Measurements from ENCODE around the gene HSF2. TPM values are rescaled to one million over a fixed set of nuclear protein-coding genes. Genes with fewer than 3 reads are reported as not detected.
"Not testable (repeated sequence)": the region's sequence is repeated elsewhere in the genome, so short reads cannot be mapped to it uniquely, and the experiment has no call there.

Gene HSF2
- total and polyA plus RNA-seq, 3 experiments from 2014 or later: 15.5 to 17.6 (median 16.9) TPM

- Histone ChIP-seq H3K27ac (ENCODE audit: low read depth, low read length) (no peak overlapping the region), H3K4me3 (ENCODE audit: low read length) (no peak overlapping the region), H3K4me1 (ENCODE audit: insufficient read depth, low read length) (no peaks in the 10 kb centered on the region), H3K9me3 (ENCODE audit: low read length) (no peaks in the 10 kb centered on the region), H3K27me3 (ENCODE audit: insufficient read depth, low read length, poor library complexity, severe bottlenecking) (no peaks in the 10 kb centered on the region), H3K36me3 (ENCODE audit: insufficient read depth, low read length) (peaks cover 14% of the 10 kb centered on the region)
- Mint-ChIP-seq H3K9me3 (peaks cover 0 to 2% (median 0%) of the 10 kb centered on the region in 5 donors), H3K4me3 (no peak overlapping the region), H3K36me3 (peaks cover 3 to 79% (median 21%) of the 10 kb centered on the region in 3 donors), H3K4me1 (peaks cover 3 to 15% (median 13%) of the 10 kb centered on the region in 3 donors), H3K27me3 (no peaks in the 10 kb centered on the region), H3K27ac (peak overlapping the region in 5 of 8 donors; percentile 10 to 56 (median 36))
- no peak for DNase-seq
- ChIA-PET POLR2A (no interaction called here), CTCF (no interaction called here)
Measured at GRCh38 chr6:122432816-122433215, 33.4 kb downstream of the HSF2 start.

GRCh38 chr6:122438975-122439374 lies 39.5 kb downstream of the HSF2 start:
- H3K36me3 ChIP-seq (ENCODE audit: insufficient read depth, low read length): peaks cover 29% of the 10 kb centered on the region
- no peaks in the 10 kb centered on the region for H3K4me1 ChIP-seq (ENCODE audit: insufficient read depth, low read length)
- ChIA-PET POLR2A (interaction anchor here (1.2 kb wide), 1 partner anchor 11 kb away, joined by 3 read pairs; no protein-coding TSS in a partner anchor), CTCF (no interaction called here)
- Mint-ChIP-seq H3K4me1 (peaks cover 7 to 25% (median 12%) of the 10 kb centered on the region in 3 donors), H3K36me3 (peaks cover 34 to 83% (median 39%) of the 10 kb centered on the region in 3 donors), H3K4me3 (peak overlapping the region in 1 of 7 donors; percentile 58), H3K27me3 (no peaks in the 10 kb centered on the region), H3K27ac (peak overlapping the region in 1 of 8 donors; percentile 69), H3K9me3 (peaks cover 3 to 18% (median 5%) of the 10 kb centered on the region in 5 donors)
- DNase-seq: no peak
- no peak overlapping the region for H3K27ac ChIP-seq (ENCODE audit: low read depth, low read length)
- peaks cover 13% of the 10 kb centered on the region for H3K9me3 ChIP-seq (ENCODE audit: low read length)
- no peak overlapping the region for H3K4me3 ChIP-seq (ENCODE audit: low read length)
- H3K27me3 ChIP-seq (ENCODE audit: insufficient read depth, low read length, poor library complexity, severe bottlenecking): no peaks in the 10 kb centered on the region

- peaks cover 11 to 89% (median 29%) of the 10 kb centered on the region in 3 donors for H3K36me3 Mint-ChIP-seq
- H3K27ac Mint-ChIP-seq: peak overlapping the region in 1 of 8 donors; percentile 33
- H3K27me3 ChIP-seq (ENCODE audit: insufficient read depth, low read length, poor library complexity, severe bottlenecking): no peaks in the 10 kb centered on the region
- H3K4me3 ChIP-seq (ENCODE audit: low read length): no peak overlapping the region
- H3K4me3 Mint-ChIP-seq: no peak overlapping the region
- no peaks in the 10 kb centered on the region for H3K9me3 ChIP-seq (ENCODE audit: low read length)
- peaks cover 15 to 37% (median 31%) of the 10 kb centered on the region in 3 donors for H3K4me1 Mint-ChIP-seq
- ChIA-PET CTCF (no interaction called here), POLR2A (no interaction called here)
- no peaks in the 10 kb centered on the region for H3K27me3 Mint-ChIP-seq
- peaks cover 0 to 5% (median 0%) of the 10 kb centered on the region in 5 donors for H3K9me3 Mint-ChIP-seq
- no peak for DNase-seq
- H3K4me1 ChIP-seq (ENCODE audit: insufficient read depth, low read length): no peaks in the 10 kb centered on the region
- H3K36me3 ChIP-seq (ENCODE audit: insufficient read depth, low read length): peaks cover 59% of the 10 kb centered on the region
- no peak overlapping the region for H3K27ac ChIP-seq (ENCODE audit: low read depth, low read length)
Measured at GRCh38 chr6:122445274-122445673, 45.8 kb downstream of the HSF2 start.

GRCh38 chr6:122449069-122449468 lies 49.6 kb downstream of the HSF2 start:
- Mint-ChIP-seq H3K4me3 (no peak overlapping the region), H3K4me1 (peaks cover 22 to 43% (median 36%) of the 10 kb centered on the region in 3 donors), H3K9me3 (no peaks in the 10 kb centered on the region), H3K27ac (peak overlapping the region in 6 of 8 donors; percentile 5 to 86 (median 35)), H3K36me3 (peaks cover 0 to 88% (median 27%) of the 10 kb centered on the region in 3 donors), H3K27me3 (no peaks in the 10 kb centered on the region)
- no peak overlapping the region for H3K4me3 ChIP-seq (ENCODE audit: low read length)
- no peaks in the 10 kb centered on the region for H3K4me1 ChIP-seq (ENCODE audit: insufficient read depth, low read length)
- DNase-seq: no peak
- H3K27ac ChIP-seq (ENCODE audit: low read depth, low read length): no peak overlapping the region
- H3K27me3 ChIP-seq (ENCODE audit: insufficient read depth, low read length, poor library complexity, severe bottlenecking): no peaks in the 10 kb centered on the region
- peaks cover 79% of the 10 kb centered on the region for H3K36me3 ChIP-seq (ENCODE audit: insufficient read depth, low read length)
- POLR2A ChIA-PET: no interaction called here
- CTCF ChIA-PET: no interaction called here
- H3K9me3 ChIP-seq (ENCODE audit: low read length): no peaks in the 10 kb centered on the region

GRCh38 chr6:122452509-122452908 lies 53.1 kb downstream of the HSF2 start:
- no peaks in the 10 kb centered on the region for H3K9me3 Mint-ChIP-seq
- Histone ChIP-seq H3K4me3 (ENCODE audit: low read length) (no peak overlapping the region), H3K9me3 (ENCODE audit: low read length) (no peaks in the 10 kb centered on the region), H3K4me1 (ENCODE audit: insufficient read depth, low read length) (no peaks in the 10 kb centered on the region), H3K36me3 (ENCODE audit: insufficient read depth, low read length) (peaks cover 68% of the 10 kb centered on the region), H3K27me3 (ENCODE audit: insufficient read depth, low read length, poor library complexity, severe bottlenecking) (no peaks in the 10 kb centered on the region), H3K27ac (ENCODE audit: low read depth, low read length) (no peak overlapping the region)
- H3K4me1 Mint-ChIP-seq: peaks cover 40 to 57% (median 48%) of the 10 kb centered on the region in 3 donors
- H3K36me3 Mint-ChIP-seq: peaks cover 2 to 88% (median 31%) of the 10 kb centered on the region in 3 donors
- no peak overlapping the region for H3K4me3 Mint-ChIP-seq
- DNase-seq: no peak
- no peak overlapping the region for H3K27ac Mint-ChIP-seq
- H3K27me3 Mint-ChIP-seq: no peaks in the 10 kb centered on the region
- ChIA-PET CTCF (interaction anchor here (1.2 kb wide), 1 partner anchor 39 kb away, joined by 3 read pairs; no protein-coding TSS in a partner anchor), POLR2A (no interaction called here)

GRCh38 chr6:122454673-122455072 lies 55.2 kb downstream of the HSF2 start:
- H3K9me3 Mint-ChIP-seq: no peaks in the 10 kb centered on the region
- CTCF ChIA-PET: no interaction called here
- H3K4me3 Mint-ChIP-seq: no peak overlapping the region

GRCh38 chr6:122455116-122455515 lies 55.7 kb downstream of the HSF2 start:
- peaks cover 48% of the 10 kb centered on the region for H3K36me3 ChIP-seq (ENCODE audit: insufficient read depth, low read length)
- Mint-ChIP-seq H3K4me1 (peaks cover 55 to 71% (median 68%) of the 10 kb centered on the region in 3 donors), H3K36me3 (peaks cover 2 to 80% (median 26%) of the 10 kb centered on the region in 3 donors), H3K27ac (peak overlapping the region in 2 of 8 donors; percentile 40 to 93)
- H3K27me3 ChIP-seq (ENCODE audit: insufficient read depth, low read length, poor library complexity, severe bottlenecking); H3K27me3 Mint-ChIP-seq; H3K27ac ChIP-seq (ENCODE audit: low read depth, low read length); H3K4me3 ChIP-seq (ENCODE audit: low read length); H3K4me3 Mint-ChIP-seq; H3K9me3 Mint-ChIP-seq; CTCF ChIA-PET; DNase-seq; H3K9me3 ChIP-seq (ENCODE audit: low read length): not testable (repeated sequence)
- H3K4me1 ChIP-seq (ENCODE audit: insufficient read depth, low read length): peaks cover 20% of the 10 kb centered on the region
- POLR2A ChIA-PET: interaction anchor here (1.5 kb wide), 1 partner anchor 16 kb away, joined by 4 read pairs; the partner anchor contains the start of gene SERINC1

More at GRCh38 chr6:122454673-122455072, 55.2 kb downstream of the HSF2 start:
- H3K27ac Mint-ChIP-seq: peak overlapping the region in 2 of 8 donors; percentile 66 to 93
- Histone ChIP-seq H3K36me3 (ENCODE audit: insufficient read depth, low read length) (peaks cover 53% of the 10 kb centered on the region), H3K27ac (ENCODE audit: low read depth, low read length) (no peak overlapping the region), H3K27me3 (ENCODE audit: insufficient read depth, low read length, poor library complexity, severe bottlenecking) (no peaks in the 10 kb centered on the region), H3K4me1 (ENCODE audit: insufficient read depth, low read length) (peaks cover 16% of the 10 kb centered on the region), H3K4me3 (ENCODE audit: low read length) (no peak overlapping the region), H3K9me3 (ENCODE audit: low read length) (no peaks in the 10 kb centered on the region)
- DNase-seq: no peak
- POLR2A ChIA-PET: interaction anchor here (1.5 kb wide), 1 partner anchor 17 kb away, joined by 4 read pairs; the partner anchor contains the start of gene SERINC1
- peaks cover 2 to 84% (median 27%) of the 10 kb centered on the region in 3 donors for H3K36me3 Mint-ChIP-seq
- H3K27me3 Mint-ChIP-seq: no peaks in the 10 kb centered on the region
- peaks cover 54 to 67% (median 65%) of the 10 kb centered on the region in 3 donors for H3K4me1 Mint-ChIP-seq

GRCh38 chr6:122458087-122458486 lies 58.6 kb downstream of the HSF2 start:
- POLR2A ChIA-PET: no interaction called here

More at GRCh38 chr6:122458087-122458486, 58.6 kb downstream of the HSF2 start:
- peaks cover 2 to 62% (median 18%) of the 10 kb centered on the region in 3 donors for H3K36me3 Mint-ChIP-seq
- CTCF ChIA-PET: no interaction called here
- H3K27ac Mint-ChIP-seq: peak overlapping the region in 3 of 8 donors; percentile 14 to 25 (median 20)
- peak overlapping the region in 2 of 7 donors; percentile 16 to 22 for H3K4me3 Mint-ChIP-seq
- peaks cover 77 to 89% (median 88%) of the 10 kb centered on the region in 3 donors for H3K4me1 Mint-ChIP-seq
- no peak for DNase-seq
- Histone ChIP-seq H3K9me3 (ENCODE audit: low read length) (no peaks in the 10 kb centered on the region), H3K4me1 (ENCODE audit: insufficient read depth, low read length) (peaks cover 45% of the 10 kb centered on the region), H3K36me3 (ENCODE audit: insufficient read depth, low read length) (peaks cover 26% of the 10 kb centered on the region), H3K27me3 (ENCODE audit: insufficient read depth, low read length, poor library complexity, severe bottlenecking) (no peaks in the 10 kb centered on the region), H3K4me3 (ENCODE audit: low read length) (no peak overlapping the region), H3K27ac (ENCODE audit: low read depth, low read length) (no peak overlapping the region)
- no peaks in the 10 kb centered on the region for H3K27me3 Mint-ChIP-seq
- no peaks in the 10 kb centered on the region for H3K9me3 Mint-ChIP-seq

Measured in CD8-positive, alpha-beta memory T cell (primary cell).